Measurements from ENCODE around the gene CZIB. TPM values are rescaled to one million over a fixed set of nuclear protein-coding genes. Genes with fewer than 3 reads are reported as not detected.
"Not testable (repeated sequence)": the region's sequence is repeated elsewhere in the genome, so short reads cannot be mapped to it uniquely, and the experiment has no call there.

Gene CZIB
- polyA plus RNA-seq, 2 donors = 42.7 to 44.0 TPM

DNA sequence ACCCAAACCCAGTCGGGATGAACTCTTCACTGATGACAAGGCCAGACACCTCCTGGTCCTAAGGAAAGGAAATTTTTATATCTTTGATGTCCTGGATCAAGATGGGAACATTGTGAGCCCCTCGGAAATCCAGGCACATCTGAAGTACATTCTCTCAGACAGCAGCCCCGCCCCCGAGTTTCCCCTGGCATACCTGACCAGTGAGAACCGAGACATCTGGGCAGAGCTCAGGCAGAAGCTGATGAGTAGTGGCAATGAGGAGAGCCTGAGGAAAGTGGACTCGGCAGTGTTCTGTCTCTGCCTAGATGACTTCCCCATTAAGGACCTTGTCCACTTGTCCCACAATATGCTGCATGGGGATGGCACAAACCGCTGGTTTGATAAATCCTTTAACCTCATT is 10.1 kb downstream of the CZIB start:
- H3K27me3 ChIP-seq (ENCODE audit: control insufficient read depth in 1 of 2, insufficient read depth in 2 of 2, low read length in 2 of 2) = no peaks in the 10 kb centered on the region
- no peak overlapping the region for H3K27ac ChIP-seq (ENCODE audit: low read depth in 2 of 2, low read length in 1 of 2)
- no peaks in the 10 kb centered on the region for H3K4me1 ChIP-seq (ENCODE audit: control insufficient read depth in 2 of 2, insufficient read depth in 2 of 2, low read length in 1 of 2)
- peaks cover 0 to 8% of the 10 kb centered on the region in 2 donors for H3K9me3 ChIP-seq (ENCODE audit: control insufficient read depth in 2 of 2, insufficient read depth in 1 of 2, low read depth in 1 of 2, low read length in 1 of 2)
- WGBS, 2 donors = 87 to 91% methylated on average over 7 of the region's 7 CpGs
- no peak overlapping the region for H3K4me3 ChIP-seq (ENCODE audit: low read depth in 1 of 2, low read length in 2 of 2)
- peaks cover 8 to 16% of the 10 kb centered on the region in 2 donors for H3K36me3 ChIP-seq (ENCODE audit: control insufficient read depth in 2 of 2, insufficient read depth in 2 of 2, low read length in 1 of 2)

GRCh38 chr1:53207726-53208125 is 12.7 kb downstream of the CZIB start:
- no peak overlapping the region for H3K4me3 ChIP-seq (ENCODE audit: low read depth in 1 of 2, low read length in 2 of 2)
- no peak overlapping the region for H3K27ac ChIP-seq (ENCODE audit: low read depth in 2 of 2, low read length in 1 of 2)
- H3K27me3 ChIP-seq (ENCODE audit: control insufficient read depth in 1 of 2, insufficient read depth in 2 of 2, low read length in 2 of 2) = no peaks in the 10 kb centered on the region
- peaks cover 5 to 13% of the 10 kb centered on the region in 2 donors for H3K36me3 ChIP-seq (ENCODE audit: control insufficient read depth in 2 of 2, insufficient read depth in 2 of 2, low read length in 1 of 2)
- 48 to 66% methylated on average over 1 of the region's 1 CpG for WGBS, 2 donors
- H3K9me3 ChIP-seq (ENCODE audit: control insufficient read depth in 2 of 2, insufficient read depth in 1 of 2, low read depth in 1 of 2, low read length in 1 of 2) = peaks cover 0 to 8% of the 10 kb centered on the region in 2 donors
- H3K4me1 ChIP-seq (ENCODE audit: control insufficient read depth in 2 of 2, insufficient read depth in 2 of 2, low read length in 1 of 2) = no peaks in the 10 kb centered on the region

GRCh38 chr1:53206735-53207379 is 13.6 kb downstream of the CZIB start:
- peaks cover 0 to 8% of the 10 kb centered on the region in 2 donors for H3K9me3 ChIP-seq (ENCODE audit: control insufficient read depth in 2 of 2, insufficient read depth in 1 of 2, low read depth in 1 of 2, low read length in 1 of 2)
- no peaks in the 10 kb centered on the region for H3K4me1 ChIP-seq (ENCODE audit: control insufficient read depth in 2 of 2, insufficient read depth in 2 of 2, low read length in 1 of 2)
- H3K27me3 ChIP-seq (ENCODE audit: control insufficient read depth in 1 of 2, insufficient read depth in 2 of 2, low read length in 2 of 2) = no peaks in the 10 kb centered on the region
- 93 to 98% methylated on average over 1 of the region's 1 CpG for WGBS, 2 donors
- peaks cover 9 to 19% of the 10 kb centered on the region in 2 donors for H3K36me3 ChIP-seq (ENCODE audit: control insufficient read depth in 2 of 2, insufficient read depth in 2 of 2, low read length in 1 of 2)
- no peak overlapping the region for H3K4me3 ChIP-seq (ENCODE audit: low read depth in 1 of 2, low read length in 2 of 2)
- no peak overlapping the region for H3K27ac ChIP-seq (ENCODE audit: low read depth in 2 of 2, low read length in 1 of 2)

DNA sequence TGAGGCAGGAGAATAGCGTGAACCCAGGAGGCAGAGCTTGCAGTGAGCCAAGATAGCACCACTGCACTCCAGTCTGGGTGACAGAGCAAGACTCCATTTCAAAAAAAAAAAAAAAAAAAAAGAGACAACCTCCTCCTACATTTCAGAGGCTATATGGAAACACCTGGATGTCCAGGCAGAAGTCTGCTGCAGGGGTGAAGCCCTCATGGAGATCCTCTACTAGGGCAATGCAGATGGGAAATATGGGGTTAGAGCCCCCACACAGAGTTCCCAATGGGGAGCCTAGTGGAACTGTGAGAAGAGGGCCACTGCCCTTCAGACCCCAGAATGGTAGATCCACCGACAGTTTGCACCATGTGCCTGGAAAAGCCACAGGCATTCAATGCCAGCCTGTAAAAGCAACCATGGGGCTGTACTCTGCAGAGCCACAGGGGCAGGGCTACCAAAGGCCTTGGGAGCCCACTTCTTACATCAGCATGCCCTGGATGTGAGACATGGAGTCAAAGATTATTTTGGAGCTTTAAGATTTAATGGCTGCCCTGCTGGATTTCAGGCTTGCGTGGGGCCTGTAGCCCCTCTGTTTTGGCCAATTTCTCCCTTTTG is 14.2 kb downstream of the CZIB start:
- WGBS, 2 donors = 98 to 99% methylated on average over 3 of the region's 3 CpGs
- H3K4me1 ChIP-seq (ENCODE audit: control insufficient read depth in 2 of 2, insufficient read depth in 2 of 2, low read length in 1 of 2); H3K9me3 ChIP-seq (ENCODE audit: control insufficient read depth in 2 of 2, insufficient read depth in 1 of 2, low read depth in 1 of 2, low read length in 1 of 2); H3K27ac ChIP-seq (ENCODE audit: low read depth in 2 of 2, low read length in 1 of 2); H3K27me3 ChIP-seq (ENCODE audit: control insufficient read depth in 1 of 2, insufficient read depth in 2 of 2, low read length in 2 of 2); H3K4me3 ChIP-seq (ENCODE audit: low read depth in 1 of 2, low read length in 2 of 2): not testable (repeated sequence)
- peaks cover 8 to 18% of the 10 kb centered on the region in 2 donors for H3K36me3 ChIP-seq (ENCODE audit: control insufficient read depth in 2 of 2, insufficient read depth in 2 of 2, low read length in 1 of 2)

DNA sequence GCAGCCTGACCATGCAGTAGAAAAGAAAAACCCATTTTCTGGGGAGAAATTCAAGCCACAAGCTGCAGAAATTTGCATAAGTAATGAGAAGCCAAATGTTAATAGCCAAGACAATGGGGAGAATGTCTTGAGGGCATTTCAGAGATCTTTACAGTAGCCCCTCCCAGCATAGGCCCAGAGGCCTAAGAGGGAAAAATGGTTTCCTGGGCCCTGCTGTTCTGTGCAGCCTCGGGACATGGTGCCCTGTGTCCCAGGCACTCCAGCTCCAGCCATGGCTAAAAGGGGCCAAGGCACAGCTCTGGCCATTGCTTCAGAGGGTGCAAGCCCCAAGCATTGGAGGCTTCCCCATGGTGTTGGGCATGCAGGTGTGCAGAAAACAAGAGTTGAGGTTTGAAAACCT is 14.9 kb downstream of the CZIB start:
- not testable (repeated sequence) for H3K4me1 ChIP-seq (ENCODE audit: control insufficient read depth in 2 of 2, insufficient read depth in 2 of 2, low read length in 1 of 2); H3K4me3 ChIP-seq (ENCODE audit: low read depth in 1 of 2, low read length in 2 of 2); H3K9me3 ChIP-seq (ENCODE audit: control insufficient read depth in 2 of 2, insufficient read depth in 1 of 2, low read depth in 1 of 2, low read length in 1 of 2); H3K27me3 ChIP-seq (ENCODE audit: control insufficient read depth in 1 of 2, insufficient read depth in 2 of 2, low read length in 2 of 2); H3K27ac ChIP-seq (ENCODE audit: low read depth in 2 of 2, low read length in 1 of 2)
- 98 to 100% methylated on average over 1 of the region's 1 CpG for WGBS, 2 donors
- H3K36me3 ChIP-seq (ENCODE audit: control insufficient read depth in 2 of 2, insufficient read depth in 2 of 2, low read length in 1 of 2) = peaks cover 6 to 13% of the 10 kb centered on the region in 2 donors

DNA sequence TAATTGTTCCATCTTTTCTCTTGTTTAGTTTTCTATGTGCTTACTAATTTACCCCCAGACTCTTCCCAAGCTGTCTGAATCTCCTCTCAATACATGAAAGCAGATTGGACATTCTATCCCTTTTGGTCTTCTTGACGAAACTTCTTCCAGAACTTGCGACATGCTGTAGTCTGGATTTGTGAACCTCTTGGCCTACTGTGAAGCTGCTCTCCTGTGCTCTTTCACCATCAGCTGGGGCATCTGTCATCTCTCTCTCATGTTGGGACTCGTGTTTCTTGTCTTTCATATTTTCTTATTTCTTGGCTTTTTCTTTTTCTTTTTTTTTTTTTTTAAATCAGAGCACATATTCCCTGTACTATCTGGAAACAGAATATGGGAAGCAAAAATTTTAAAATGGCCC is 17.0 kb downstream of the CZIB start:
- Histone ChIP-seq H3K27ac (ENCODE audit: low read depth in 2 of 2, low read length in 1 of 2) (no peak overlapping the region), H3K4me1 (ENCODE audit: control insufficient read depth in 2 of 2, insufficient read depth in 2 of 2, low read length in 1 of 2) (no peaks in the 10 kb centered on the region), H3K27me3 (ENCODE audit: control insufficient read depth in 1 of 2, insufficient read depth in 2 of 2, low read length in 2 of 2) (no peaks in the 10 kb centered on the region), H3K4me3 (ENCODE audit: low read depth in 1 of 2, low read length in 2 of 2) (no peak overlapping the region), H3K36me3 (ENCODE audit: control insufficient read depth in 2 of 2, insufficient read depth in 2 of 2, low read length in 1 of 2) (peaks cover 6 to 11% of the 10 kb centered on the region in 2 donors), H3K9me3 (ENCODE audit: control insufficient read depth in 2 of 2, insufficient read depth in 1 of 2, low read depth in 1 of 2, low read length in 1 of 2) (peaks cover 0 to 8% of the 10 kb centered on the region in 2 donors)
- 88 to 94% methylated on average over 3 of the region's 3 CpGs for WGBS, 2 donors

DNA sequence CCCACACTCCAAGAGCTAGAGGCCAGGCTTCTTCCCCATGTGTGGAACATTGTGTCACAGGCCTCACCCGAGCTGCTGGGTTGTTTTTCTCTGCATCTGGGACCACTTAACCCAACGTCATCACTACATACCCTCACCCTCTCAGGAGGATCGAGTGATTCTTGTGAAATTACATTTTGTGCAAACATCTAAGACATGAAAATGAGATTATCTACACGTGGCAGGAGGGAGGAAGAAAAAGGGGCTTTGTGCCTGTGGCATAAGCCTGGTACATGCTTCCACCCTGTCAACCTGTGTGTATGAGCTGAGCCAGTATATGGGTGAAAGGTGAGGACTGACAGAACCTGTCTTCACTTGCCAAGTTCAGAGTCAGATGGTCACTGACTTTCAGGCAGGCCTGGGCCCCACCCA is 22.2 kb downstream of the CZIB start:
- 31 to 36% methylated on average over 4 of the region's 4 CpGs for WGBS, 2 donors
- no peaks in the 10 kb centered on the region for H3K9me3 ChIP-seq (ENCODE audit: control insufficient read depth in 2 of 2, insufficient read depth in 1 of 2, low read depth in 1 of 2, low read length in 1 of 2)
- no peaks in the 10 kb centered on the region for H3K27me3 ChIP-seq (ENCODE audit: control insufficient read depth in 1 of 2, insufficient read depth in 2 of 2, low read length in 2 of 2)
- no peak overlapping the region for H3K4me3 ChIP-seq (ENCODE audit: low read depth in 1 of 2, low read length in 2 of 2)
- peaks cover 4 to 6% of the 10 kb centered on the region in 2 donors for H3K36me3 ChIP-seq (ENCODE audit: control insufficient read depth in 2 of 2, insufficient read depth in 2 of 2, low read length in 1 of 2)
- peaks cover 0 to 4% of the 10 kb centered on the region in 2 donors for H3K4me1 ChIP-seq (ENCODE audit: control insufficient read depth in 2 of 2, insufficient read depth in 2 of 2, low read length in 1 of 2)
- H3K27ac ChIP-seq (ENCODE audit: low read depth in 2 of 2, low read length in 1 of 2) = peak overlapping the region; percentile 96 to 98

- no peaks in the 10 kb centered on the region for H3K27me3 ChIP-seq (ENCODE audit: control insufficient read depth in 1 of 2, insufficient read depth in 2 of 2, low read length in 2 of 2)
- 27 to 29% methylated on average over 13 of the region's 13 CpGs for WGBS, 2 donors
- no peaks in the 10 kb centered on the region for H3K9me3 ChIP-seq (ENCODE audit: control insufficient read depth in 2 of 2, insufficient read depth in 1 of 2, low read depth in 1 of 2, low read length in 1 of 2)
- H3K4me1 ChIP-seq (ENCODE audit: control insufficient read depth in 2 of 2, insufficient read depth in 2 of 2, low read length in 1 of 2) = peaks cover 0 to 4% of the 10 kb centered on the region in 2 donors
- peak overlapping the region; percentile 74 to 96 for H3K4me3 ChIP-seq (ENCODE audit: low read depth in 1 of 2, low read length in 2 of 2)
- peak overlapping the region; percentile 96 to 98 for H3K27ac ChIP-seq (ENCODE audit: low read depth in 2 of 2, low read length in 1 of 2)
- peaks cover 4 to 5% of the 10 kb centered on the region in 2 donors for H3K36me3 ChIP-seq (ENCODE audit: control insufficient read depth in 2 of 2, insufficient read depth in 2 of 2, low read length in 1 of 2)
Observed at GRCh38 chr1:53197291-53198200, 22.9 kb downstream of the CZIB start.

- no peaks in the 10 kb centered on the region for H3K36me3 ChIP-seq (ENCODE audit: control insufficient read depth in 2 of 2, insufficient read depth in 2 of 2, low read length in 1 of 2)
- no peaks in the 10 kb centered on the region for H3K27me3 ChIP-seq (ENCODE audit: control insufficient read depth in 1 of 2, insufficient read depth in 2 of 2, low read length in 2 of 2)
- 1% methylated on average over 57 of the region's 57 CpGs for WGBS, 2 donors
- H3K4me3 ChIP-seq (ENCODE audit: low read depth in 1 of 2, low read length in 2 of 2) = peak within 1 kb of the TSS; percentile 74 to 96
- H3K27ac ChIP-seq (ENCODE audit: low read depth in 2 of 2, low read length in 1 of 2) = peak within 1 kb of the TSS; percentile 96 to 98
- H3K9me3 ChIP-seq (ENCODE audit: control insufficient read depth in 2 of 2, insufficient read depth in 1 of 2, low read depth in 1 of 2, low read length in 1 of 2) = no peaks in the 10 kb centered on the region
- peaks cover 0 to 4% of the 10 kb centered on the region in 2 donors for H3K4me1 ChIP-seq (ENCODE audit: control insufficient read depth in 2 of 2, insufficient read depth in 2 of 2, low read length in 1 of 2)
Observed at GRCh38 chr1:53196485-53197290, 23.7 kb downstream of the CZIB start, which contains the start of gene CPT2. Gene CPT2 (plus strand): TSS chr1:53196824. CDS start chr1:53196944, 120 bp downstream.
